Mesothelial cell of epicardium (in vitro differentiated cells): ENCODE measurements around the gene ELMO1. TPM values are rescaled to one million over a fixed set of nuclear protein-coding genes. Genes with fewer than 3 reads are reported as not detected.

Experiments
- DNase-seq, 2 experiments: peaks; one replicate each; pipeline ENCODE4 v3.0.0; 2021; ENCODE audit warnings: low spot score in 2 of 2; ENCODE audit not compliant: unreplicated experiment in 2 of 2
- H3K27ac Mint-ChIP-seq: 2 replicates; pipeline ENCODE4 v1.8.0; 2021; ENCODE audit warnings: mixed read lengths
- H3K27me3 Mint-ChIP-seq: 2 replicates; pipeline ENCODE4 v1.8.0; 2021; ENCODE audit warnings: low read depth, mixed read lengths
- H3K36me3 Mint-ChIP-seq: 2 replicates; pipeline ENCODE4 v1.8.0; 2021; ENCODE audit warnings: mixed read lengths
- H3K4me1 Mint-ChIP-seq: 2 replicates; pipeline ENCODE4 v1.8.0; 2021; ENCODE audit warnings: mixed read lengths
- H3K4me3 Mint-ChIP-seq: 2 replicates; pipeline ENCODE4 v1.8.0; 2021; ENCODE audit warnings: mild to moderate bottlenecking, moderate library complexity, mixed read lengths
- H3K9me3 Mint-ChIP-seq: 2 replicates; pipeline ENCODE4 v1.8.0; 2021; ENCODE audit warnings: mixed read lengths
- total RNA-seq: library from RNA; stranded (reverse); gene quantifications from 3 replicates; pipeline ENCODE4 v1.2.1, GENCODE V29; 2021
- TF ChIP-seq, protein P1 (sequence below): fragments of 200-600 bp; sonication (generic); IDR thresholded peaks from one replicate; pipeline ENCODE4 v1.5.0; 2021; ENCODE audit warnings: antibody characterized with exemption; ENCODE audit not compliant: unreplicated experiment

ELMO1 gene
- total RNA-seq, 1 donor from 2014 or later, result 9.6 TPM

- H3K9me3 Mint-ChIP-seq, result no peaks in the 10 kb centered on the region
- H3K27ac Mint-ChIP-seq, result no peak overlapping the region
- no peak overlapping the region for H3K4me3 Mint-ChIP-seq
- peaks cover 13% of the 10 kb centered on the region for H3K27me3 Mint-ChIP-seq
- TF ChIP-seq, protein P1, sequence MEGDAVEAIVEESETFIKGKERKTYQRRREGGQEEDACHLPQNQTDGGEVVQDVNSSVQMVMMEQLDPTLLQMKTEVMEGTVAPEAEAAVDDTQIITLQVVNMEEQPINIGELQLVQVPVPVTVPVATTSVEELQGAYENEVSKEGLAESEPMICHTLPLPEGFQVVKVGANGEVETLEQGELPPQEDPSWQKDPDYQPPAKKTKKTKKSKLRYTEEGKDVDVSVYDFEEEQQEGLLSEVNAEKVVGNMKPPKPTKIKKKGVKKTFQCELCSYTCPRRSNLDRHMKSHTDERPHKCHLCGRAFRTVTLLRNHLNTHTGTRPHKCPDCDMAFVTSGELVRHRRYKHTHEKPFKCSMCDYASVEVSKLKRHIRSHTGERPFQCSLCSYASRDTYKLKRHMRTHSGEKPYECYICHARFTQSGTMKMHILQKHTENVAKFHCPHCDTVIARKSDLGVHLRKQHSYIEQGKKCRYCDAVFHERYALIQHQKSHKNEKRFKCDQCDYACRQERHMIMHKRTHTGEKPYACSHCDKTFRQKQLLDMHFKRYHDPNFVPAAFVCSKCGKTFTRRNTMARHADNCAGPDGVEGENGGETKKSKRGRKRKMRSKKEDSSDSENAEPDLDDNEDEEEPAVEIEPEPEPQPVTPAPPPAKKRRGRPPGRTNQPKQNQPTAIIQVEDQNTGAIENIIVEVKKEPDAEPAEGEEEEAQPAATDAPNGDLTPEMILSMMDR, result no peak
- DNase-seq, result no peak
- H3K4me1 Mint-ChIP-seq, result peaks cover 3% of the 10 kb centered on the region
- H3K36me3 Mint-ChIP-seq, result no peaks in the 10 kb centered on the region
Observed at GRCh38 chr7:37369906-37370305, 78.8 kb downstream of the ELMO1 start.

GRCh38 chr7:37368540-37368939 is 80.1 kb downstream of the ELMO1 start:
- DNase-seq, result no peak
- H3K27me3 Mint-ChIP-seq, result peaks cover 13% of the 10 kb centered on the region
- no peaks in the 10 kb centered on the region for H3K36me3 Mint-ChIP-seq
- peaks cover 3% of the 10 kb centered on the region for H3K4me1 Mint-ChIP-seq
- no peak overlapping the region for H3K27ac Mint-ChIP-seq
- no peak overlapping the region for H3K4me3 Mint-ChIP-seq
- no peaks in the 10 kb centered on the region for H3K9me3 Mint-ChIP-seq
- TF ChIP-seq, protein P1, result no peak

GRCh38 chr7:37367010-37367409 is 81.7 kb downstream of the ELMO1 start:
- peaks cover 3% of the 10 kb centered on the region for H3K4me1 Mint-ChIP-seq
- no peaks in the 10 kb centered on the region for H3K9me3 Mint-ChIP-seq
- peaks cover 13% of the 10 kb centered on the region for H3K27me3 Mint-ChIP-seq
- TF ChIP-seq, protein P1, result no peak
- H3K4me3 Mint-ChIP-seq, result no peak overlapping the region
- H3K27ac Mint-ChIP-seq, result no peak overlapping the region
- no peaks in the 10 kb centered on the region for H3K36me3 Mint-ChIP-seq
- no peak for DNase-seq

DNA sequence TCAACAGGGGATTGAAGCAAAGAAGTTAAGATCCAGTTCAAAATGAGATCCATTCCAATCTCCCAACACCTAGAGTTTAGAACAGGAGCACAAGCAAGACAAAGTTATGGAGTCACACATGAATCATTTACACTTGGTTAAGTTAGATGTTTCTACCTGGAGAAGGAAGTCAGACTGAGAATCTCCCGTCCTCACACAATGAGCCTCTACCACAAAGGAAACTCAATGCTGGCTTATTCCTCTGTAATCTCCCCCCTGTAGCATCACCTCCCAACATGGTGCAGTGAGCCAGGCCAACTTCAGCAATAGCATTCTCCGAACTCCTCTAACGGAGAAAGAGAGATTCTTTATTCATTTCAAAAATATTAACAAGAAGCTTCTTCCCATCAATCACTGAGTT is 82.2 kb downstream of the ELMO1 start:
- Mint-ChIP-seq H3K4me1 (peaks cover 3% of the 10 kb centered on the region), H3K4me3 (no peak overlapping the region), H3K27me3 (peaks cover 11% of the 10 kb centered on the region), H3K27ac (no peak overlapping the region), H3K9me3 (no peaks in the 10 kb centered on the region), H3K36me3 (no peaks in the 10 kb centered on the region)
- TF ChIP-seq, protein P1, result no peak
- DNase-seq, result no peak

GRCh38 chr7:37365405-37365804 is 83.3 kb downstream of the ELMO1 start:
- Mint-ChIP-seq H3K27ac (no peak overlapping the region), H3K36me3 (no peaks in the 10 kb centered on the region), H3K4me3 (no peak overlapping the region), H3K9me3 (no peaks in the 10 kb centered on the region), H3K4me1 (peaks cover 3% of the 10 kb centered on the region), H3K27me3 (peaks cover 7% of the 10 kb centered on the region)
- TF ChIP-seq, protein P1, result no peak
- DNase-seq, result no peak

GRCh38 chr7:37364856-37365255 is 83.8 kb downstream of the ELMO1 start:
- no peak for DNase-seq
- TF ChIP-seq, protein P1, result no peak
- no peak overlapping the region for H3K4me3 Mint-ChIP-seq
- H3K9me3 Mint-ChIP-seq, result no peaks in the 10 kb centered on the region
- peaks cover 1% of the 10 kb centered on the region for H3K27me3 Mint-ChIP-seq
- peaks cover 4% of the 10 kb centered on the region for H3K4me1 Mint-ChIP-seq
- H3K36me3 Mint-ChIP-seq, result no peaks in the 10 kb centered on the region
- H3K27ac Mint-ChIP-seq, result no peak overlapping the region
